GM21367 (cell line): Measurements from ENCODE around the gene ZFP36.

ENCODE experiments used
- ATAC-seq: cut with Tn5 transposase; IDR thresholded peaks from one replicate; pipeline ENCODE4 v1.9.1; 2021; ENCODE audit not compliant: unreplicated experiment

Gene ZFP36

DNA sequence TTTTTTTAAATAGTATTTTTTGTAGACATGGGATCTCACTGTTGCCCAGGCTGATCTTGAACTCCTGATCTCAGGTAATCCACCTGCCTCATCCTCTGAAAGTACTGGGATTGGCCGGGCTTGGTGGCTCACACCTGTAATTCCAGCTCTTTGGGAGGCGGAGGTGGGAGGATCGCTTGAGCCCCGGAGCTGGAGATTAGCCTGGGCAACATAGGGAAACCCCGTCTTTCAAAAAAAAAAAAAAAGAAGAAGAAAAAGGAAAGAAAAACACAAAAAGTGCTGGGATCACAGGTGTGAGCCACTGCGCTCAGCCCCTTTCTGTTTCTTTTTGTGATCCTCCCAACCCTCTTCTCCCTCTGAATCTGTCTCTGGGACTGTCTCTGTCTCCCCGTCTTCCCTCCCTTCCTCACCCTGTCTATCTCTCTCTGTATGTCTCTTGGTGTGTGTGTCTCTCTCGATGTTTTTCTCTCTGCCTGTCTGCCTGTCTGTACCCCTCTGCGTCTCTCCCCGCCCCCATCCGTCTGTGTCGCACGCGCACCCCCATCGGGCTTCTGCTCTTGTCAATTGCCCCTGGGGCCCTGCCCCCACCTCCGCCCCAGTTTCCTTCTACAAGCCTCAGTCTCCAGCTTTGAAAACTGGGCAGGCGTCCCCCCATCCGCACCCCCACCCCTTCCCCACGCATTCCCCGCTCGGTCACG, 540 bp upstream of the ZFP36 start:
- no peak for ATAC-seq

- no peak for ATAC-seq
These were observed 688 bp downstream of the ZFP36 start for GRCh38 chr19:39407410-39407659.

GRCh38 chr19:39407660-39408391, 1.2 kb downstream of the ZFP36 start:
- ATAC-seq: no peak

GRCh38 chr19:39408392-39409207, 2.0 kb downstream of the ZFP36 start:
- ATAC-seq: no peak

DNA sequence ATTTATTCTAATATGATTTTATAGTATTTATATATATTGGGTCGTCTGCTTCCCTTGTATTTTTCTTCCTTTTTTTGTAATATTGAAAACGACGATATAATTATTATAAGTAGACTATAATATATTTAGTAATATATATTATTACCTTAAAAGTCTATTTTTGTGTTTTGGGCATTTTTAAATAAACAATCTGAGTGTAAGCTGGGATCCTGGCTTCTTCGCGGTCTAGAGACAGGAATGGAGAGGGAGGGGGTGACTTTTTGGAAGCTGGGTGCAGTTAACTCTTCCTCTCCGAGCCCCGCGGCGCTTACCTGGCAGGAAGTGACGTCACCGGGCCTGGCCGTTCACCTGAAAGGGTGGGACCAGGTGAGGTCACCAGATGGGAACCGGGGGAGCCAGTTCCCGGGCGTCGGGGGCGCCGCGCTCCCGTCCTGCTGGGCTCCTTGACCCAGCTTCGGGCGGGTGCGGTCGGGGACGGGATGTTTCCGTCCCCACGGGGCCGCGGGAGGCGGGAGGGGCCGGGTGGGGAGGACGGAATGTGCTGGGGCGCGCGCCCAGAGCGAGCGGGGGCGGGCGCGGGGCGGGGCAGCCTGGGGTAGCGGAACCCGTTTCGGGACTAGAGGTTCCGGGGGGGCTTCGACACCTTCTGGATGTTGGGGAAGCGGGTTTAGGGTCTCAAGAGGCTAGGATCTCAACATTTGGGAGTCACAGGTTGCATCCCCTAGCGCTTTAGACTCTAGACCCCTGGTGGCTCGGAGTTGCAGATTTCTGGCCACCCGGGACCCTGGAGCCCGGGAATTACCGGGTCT, 2.8 kb downstream of the ZFP36 start:
- no peak for ATAC-seq

DNA sequence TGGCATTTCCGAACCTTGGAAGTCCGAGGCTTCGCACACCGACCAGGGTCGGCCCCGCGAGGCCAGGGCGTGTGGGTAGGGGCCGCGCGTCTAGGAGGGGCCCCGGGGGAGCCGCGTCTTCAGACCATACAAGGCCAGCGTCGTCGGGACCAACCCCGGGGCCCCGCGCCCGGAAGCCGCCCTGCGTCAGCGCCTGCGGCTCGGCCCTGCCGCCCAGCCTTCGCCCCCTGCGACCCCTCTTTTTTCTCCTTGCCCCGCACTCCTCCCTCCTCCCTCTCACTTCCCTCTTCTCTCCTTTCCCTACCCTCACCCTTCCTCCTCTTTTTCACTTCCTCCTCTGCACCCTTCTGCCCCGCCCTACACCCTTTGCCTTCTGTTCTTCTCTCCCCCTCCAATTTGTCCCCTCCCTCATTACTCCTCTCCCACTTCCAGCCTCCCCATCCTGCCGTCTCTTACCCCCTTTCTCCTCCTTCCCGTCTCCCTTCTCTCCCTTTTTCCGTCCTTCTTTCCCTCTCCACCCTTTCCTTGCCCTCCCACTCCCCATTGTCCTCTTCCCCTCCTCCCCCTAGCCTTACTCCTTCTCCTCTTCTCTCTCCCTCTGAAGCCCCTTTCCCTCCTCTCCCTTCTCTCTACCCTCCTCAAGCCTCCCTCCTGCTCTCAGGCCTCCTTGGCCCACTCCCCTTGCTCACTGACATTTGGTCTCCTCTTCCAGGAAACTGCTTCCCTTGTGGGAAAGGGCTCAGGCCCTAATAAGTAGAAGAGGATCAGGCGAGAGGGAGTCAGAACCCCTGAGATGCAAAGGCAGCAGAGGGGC, 3.6 kb downstream of the ZFP36 start:
- ATAC-seq: no peak

DNA sequence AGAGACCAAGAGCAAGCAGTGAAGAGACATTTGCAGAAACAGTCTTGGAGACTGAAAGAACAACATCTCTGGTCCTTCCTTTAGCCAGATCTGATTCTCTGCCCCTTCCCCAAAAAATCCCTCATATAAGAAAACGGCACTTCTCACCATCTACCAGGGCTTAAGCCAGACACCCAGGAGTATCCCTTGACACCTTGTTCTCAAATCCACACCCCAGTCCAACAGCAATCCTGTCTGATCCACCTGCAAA, 4.1 kb downstream of the ZFP36 start:
- ATAC-seq: no peak

GRCh38 chr19:39411081-39411831, 4.6 kb downstream of the ZFP36 start:
- no peak for ATAC-seq

GRCh38 chr19:39411832-39412099, 5.1 kb downstream of the ZFP36 start:
- peak; percentile 12 for ATAC-seq

- peak; percentile 27 for ATAC-seq
These were observed 5.6 kb downstream of the ZFP36 start, which contains the start of gene PLEKHG2 for GRCh38 chr19:39412100-39412866. Gene PLEKHG2 (plus strand): TSS chr19:39412669. CDS start chr19:39414087, 1,418 bp downstream.

DNA sequence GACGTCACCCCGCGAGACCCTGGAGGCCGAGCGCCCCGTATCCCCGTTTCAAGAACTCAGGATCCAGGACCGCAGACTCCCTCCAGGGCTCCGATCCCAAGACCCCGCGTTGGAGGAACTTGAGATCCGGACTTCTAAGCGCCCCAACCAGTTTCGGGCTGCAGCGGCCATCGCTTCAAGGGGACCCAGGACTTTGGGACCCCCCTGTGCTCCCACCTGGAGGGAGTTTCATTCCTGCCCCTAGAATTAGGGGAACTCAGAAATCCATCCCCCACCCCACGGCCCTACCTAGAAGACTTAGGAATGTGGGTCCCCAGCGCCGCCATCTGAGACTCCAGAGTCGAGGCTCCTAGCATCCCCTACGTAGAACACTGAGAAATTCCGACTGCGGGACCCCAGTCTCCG, 6.2 kb downstream of the ZFP36 start:
- no peak for ATAC-seq

DNA sequence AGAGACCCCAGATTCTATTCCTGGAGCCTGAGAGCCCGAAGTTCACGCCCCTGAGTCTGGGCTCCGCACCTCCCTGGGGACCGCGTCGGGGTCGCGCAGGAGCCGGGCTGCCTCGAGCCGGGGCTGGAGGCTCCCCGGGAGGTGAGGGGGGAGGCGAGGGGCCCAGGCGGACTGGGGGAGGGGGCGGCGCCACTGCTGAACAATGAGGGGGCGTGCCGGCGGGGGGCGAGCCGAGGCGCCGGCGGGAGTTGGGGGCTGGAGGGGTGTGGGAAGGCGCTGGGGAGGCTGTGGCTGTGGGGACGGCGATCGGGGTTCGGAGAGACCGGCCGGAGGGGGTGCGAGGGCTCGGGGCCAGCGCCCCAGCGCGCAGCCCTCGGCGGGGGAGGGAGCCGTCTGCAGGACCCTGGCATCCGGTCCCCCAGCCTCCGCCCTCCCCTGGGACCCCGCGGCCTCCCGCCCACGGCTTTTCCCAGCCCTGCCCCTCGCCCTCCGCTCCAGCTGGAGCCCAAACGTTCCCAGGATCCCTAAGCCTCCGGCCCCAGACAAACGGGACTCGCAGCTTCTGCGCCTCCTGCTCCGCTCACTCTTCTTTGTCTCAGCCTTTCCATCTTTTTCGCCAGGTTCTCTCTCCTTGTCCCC, 6.7 kb downstream of the ZFP36 start:
- no peak for ATAC-seq

- no peak for ATAC-seq
These were observed 7.4 kb downstream of the ZFP36 start for GRCh38 chr19:39413911-39414608.

DNA sequence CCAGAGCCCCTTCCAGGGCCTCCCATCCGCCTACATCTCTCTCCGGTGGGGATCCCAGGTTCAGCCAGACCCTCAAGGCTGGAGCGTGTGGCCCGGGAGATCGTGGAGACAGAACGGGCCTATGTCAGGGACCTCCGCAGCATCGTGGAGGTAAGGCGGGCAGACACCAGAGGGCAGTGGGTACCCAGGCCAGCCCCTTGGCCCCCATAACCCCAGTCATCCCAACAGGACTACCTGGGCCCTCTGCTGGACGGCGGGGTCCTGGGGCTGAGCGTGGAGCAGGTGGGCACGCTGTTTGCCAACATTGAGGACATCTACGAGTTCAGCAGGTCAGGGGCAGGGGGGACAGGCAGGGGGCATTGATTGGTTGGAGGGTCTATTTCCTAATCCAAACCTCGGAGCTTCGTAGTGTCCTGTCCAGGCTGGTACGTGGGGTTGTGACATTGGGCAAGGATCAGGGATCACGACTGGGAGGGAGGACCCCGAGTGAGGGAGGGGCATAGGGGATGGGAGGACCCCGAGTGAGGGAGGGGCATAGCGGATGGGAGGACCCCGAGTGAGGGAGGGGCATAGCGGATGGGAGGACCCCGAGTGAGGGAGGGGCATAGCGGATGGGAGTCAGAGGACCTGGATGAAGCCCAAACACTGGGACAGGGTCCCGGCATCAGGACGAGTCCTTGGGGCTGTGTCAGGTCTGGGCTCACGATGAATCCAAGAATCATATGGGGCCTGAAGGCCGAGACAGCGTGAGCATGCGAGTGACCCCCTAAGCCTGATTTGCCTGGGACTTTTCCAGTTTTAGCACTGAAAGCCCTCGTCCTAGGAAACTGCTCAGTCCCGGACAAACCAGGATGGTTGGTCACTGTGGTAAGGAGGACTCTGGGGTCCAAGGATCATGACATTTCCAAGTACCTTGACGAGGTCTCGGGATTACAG, 8.7 kb downstream of the ZFP36 start:
- no peak for ATAC-seq

DNA sequence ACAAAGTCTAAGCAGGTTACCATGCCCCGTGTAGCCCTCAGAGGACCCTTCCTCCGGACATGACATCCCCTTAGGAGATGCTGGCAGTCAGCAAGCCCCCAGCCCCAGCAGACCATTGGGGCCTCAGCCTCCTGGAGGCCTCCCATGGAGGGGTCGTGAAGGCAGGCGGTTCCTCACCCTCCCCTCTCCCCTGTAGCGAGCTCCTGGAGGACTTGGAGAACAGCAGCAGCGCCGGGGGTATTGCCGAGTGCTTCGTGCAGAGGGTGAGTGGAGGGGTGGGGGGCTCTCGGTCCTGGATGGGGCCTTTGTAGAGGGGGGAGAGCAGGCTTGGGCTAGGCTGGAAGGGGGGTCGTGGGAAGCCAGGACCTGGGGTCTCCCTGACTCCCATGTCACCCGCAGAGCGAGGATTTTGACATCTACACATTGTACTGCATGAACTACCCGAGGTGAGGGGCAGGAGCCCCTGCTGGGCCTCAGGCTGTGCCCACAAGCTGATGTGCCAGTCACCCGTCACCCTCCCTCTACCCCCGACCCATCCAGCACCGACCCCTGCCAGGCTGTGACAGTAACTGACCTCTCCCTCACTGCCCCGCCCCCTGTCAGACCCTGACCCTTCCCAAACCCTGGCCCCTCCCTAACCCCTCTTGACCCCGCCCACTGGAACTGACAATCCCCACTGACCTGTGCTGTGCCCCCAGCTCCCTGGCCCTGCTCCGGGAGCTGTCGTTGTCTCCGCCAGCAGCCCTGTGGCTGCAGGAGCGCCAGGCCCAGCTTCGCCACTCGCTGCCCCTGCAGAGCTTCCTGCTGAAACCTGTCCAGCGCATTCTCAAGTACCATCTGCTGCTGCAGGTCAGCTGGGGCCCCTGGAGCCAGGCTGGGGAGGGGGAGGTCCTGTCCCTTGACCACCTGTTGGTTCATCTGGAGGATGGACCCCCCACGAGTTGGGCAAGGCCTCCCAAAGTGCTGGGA, 9.8 kb downstream of the ZFP36 start:
- no peak for ATAC-seq
